GM18858 (cell line): Measurements from ENCODE around the gene WNT11.

Experiments used
- ATAC-seq: cut with Tn5 transposase; IDR thresholded peaks from one replicate; pipeline ENCODE4 v1.9.1; 2021; ENCODE audit not compliant: unreplicated experiment

The WNT11 gene

GRCh38 chr11:76177250-76177686, 29.0 kb downstream of the WNT11 start:
- ATAC-seq: no peak

- no peak for ATAC-seq
Measured at GRCh38 chr11:76176463-76176862, 29.8 kb downstream of the WNT11 start.

GRCh38 chr11:76175783-76176182, 30.5 kb downstream of the WNT11 start:
- ATAC-seq: no peak

GRCh38 chr11:76174330-76174729, 32.0 kb downstream of the WNT11 start:
- no peak for ATAC-seq

- ATAC-seq: no peak
Measured at GRCh38 chr11:76173663-76174062, 32.6 kb downstream of the WNT11 start.

- ATAC-seq: no peak
Measured at GRCh38 chr11:76172583-76172982, 33.7 kb downstream of the WNT11 start.

GRCh38 chr11:76170468-76170867, 35.8 kb downstream of the WNT11 start:
- ATAC-seq: no peak

- no peak for ATAC-seq
Measured at GRCh38 chr11:76169473-76169896, 36.8 kb downstream of the WNT11 start.

- no peak for ATAC-seq
Measured at GRCh38 chr11:76167590-76167989, 38.7 kb downstream of the WNT11 start.

- no peak for ATAC-seq
Measured at GRCh38 chr11:76166314-76166713, 40.0 kb downstream of the WNT11 start.

GRCh38 chr11:76164861-76165751, 41.2 kb downstream of the WNT11 start:
- no peak for ATAC-seq

GRCh38 chr11:76164081-76164480, 42.2 kb downstream of the WNT11 start:
- no peak for ATAC-seq

GRCh38 chr11:76163289-76163880, 42.9 kb downstream of the WNT11 start:
- ATAC-seq: no peak

- ATAC-seq: no peak
Measured at GRCh38 chr11:76162336-76163288, 43.7 kb downstream of the WNT11 start.

GRCh38 chr11:76161261-76161961, 44.9 kb downstream of the WNT11 start:
- ATAC-seq: no peak

GRCh38 chr11:76160856-76161255, 45.4 kb downstream of the WNT11 start:
- ATAC-seq: no peak

- ATAC-seq: no peak
Measured at GRCh38 chr11:76159983-76160661, 46.2 kb downstream of the WNT11 start.

- ATAC-seq: no peak
Measured at GRCh38 chr11:76159303-76159937, 46.9 kb downstream of the WNT11 start.
